Activated B cell treated with CpG ODN at 0.5 μM for 24 hours (primary cell): Measurements from ENCODE around the gene PRR5. TPM values are rescaled to one million over a fixed set of nuclear protein-coding genes. Genes with fewer than 3 reads are reported as not detected.

Experiments used
- ATAC-seq: fragments of 200-7000 bp; cut with Tn5 transposase; one replicate; pipeline ENCODE4 v1.10.0; 2021; ENCODE audit warnings: low read depth, mild to moderate bottlenecking, moderate library complexity
- CTCF ChIA-PET: fragments of 350-600 bp; sonication (Branson Sonifier 250); formaldehyde crosslinking; loops from one replicate; lab custom pipeline; 2021; ENCODE audit warnings: antibody characterized with exemption; lab: Charles Lee
- POLR2A ChIA-PET: fragments of 350-600 bp; sonication (Branson Sonifier 250); formaldehyde crosslinking; loops from one replicate; lab custom pipeline; 2021; ENCODE audit warnings: antibody characterized with exemption; lab: Charles Lee
- DNase-seq: peaks from one replicate; pipeline ENCODE4 v3.0.0; 2022
- H3K27ac Mint-ChIP-seq: one replicate; pipeline ENCODE4 v1.8.0; 2020; ENCODE audit warnings: mixed read lengths
- H3K27me3 Mint-ChIP-seq: one replicate; pipeline ENCODE4 v1.8.0; 2021; ENCODE audit warnings: mixed read lengths
- H3K36me3 Mint-ChIP-seq: one replicate; pipeline ENCODE4 v1.8.0; 2021; ENCODE audit warnings: low read depth, mixed read lengths
- H3K4me1 Mint-ChIP-seq: one replicate; pipeline ENCODE4 v1.8.0; 2021; ENCODE audit warnings: mixed read lengths
- H3K4me3 Mint-ChIP-seq: one replicate; pipeline ENCODE4 v1.8.0; 2020; ENCODE audit warnings: mild to moderate bottlenecking, mixed read lengths
- H3K9me3 Mint-ChIP-seq: one replicate; pipeline ENCODE4 v1.8.0; 2020; ENCODE audit warnings: mixed read lengths
- intact Hi-C: fragments of 100-400 bp; cut with micrococcal nuclease; formaldehyde crosslinking; loops from one replicate; pipeline ENCODE4 v1.15.1; 2024
- total RNA-seq: library from RNA; stranded (reverse); gene quantifications from 2 replicates; pipeline ENCODE4 v1.2.3, GENCODE V29; 2022
- TF ChIP-seq, protein P1 (sequence below): fragments of 200-600 bp; IDR thresholded peaks from one replicate; pipeline ENCODE4 v1.8.0; 2022; ENCODE audit warnings: antibody characterized with exemption, mild to moderate bottlenecking

PRR5 gene
- total RNA-seq, 1 donor from 2014 or later, result 18.0 TPM

DNA sequence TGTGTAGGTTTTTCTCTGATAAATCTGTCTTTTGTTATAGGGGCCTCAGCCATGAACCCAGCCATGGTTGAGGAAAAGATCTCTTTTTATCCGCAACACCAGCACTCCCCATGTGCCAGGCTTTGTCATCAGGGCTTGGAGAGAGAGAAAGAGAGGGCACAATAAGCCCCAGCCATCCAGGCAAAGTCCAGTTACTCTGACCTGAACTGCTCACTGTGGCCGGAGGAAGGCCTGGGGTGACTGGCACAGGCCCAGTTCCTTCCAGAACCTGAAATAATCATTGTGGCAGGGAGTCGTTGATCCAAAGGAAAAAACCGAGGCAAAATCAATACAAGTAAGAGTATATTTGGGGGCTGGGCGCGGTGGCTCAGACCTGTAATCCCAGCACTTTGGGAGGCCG lies 46.5 kb downstream of the PRR5 start:
- H3K27me3 Mint-ChIP-seq, result peaks cover 41% of the 10 kb centered on the region
- ChIA-PET POLR2A (no interaction called here), CTCF (no interaction called here)
- no peak for ATAC-seq
- peaks cover 4% of the 10 kb centered on the region for H3K4me1 Mint-ChIP-seq
- DNase-seq, result no peak
- H3K27ac Mint-ChIP-seq, result no peak overlapping the region
- intact Hi-C loops, result no loop called here
- H3K36me3 Mint-ChIP-seq, result no peaks in the 10 kb centered on the region
- TF ChIP-seq, protein P1, sequence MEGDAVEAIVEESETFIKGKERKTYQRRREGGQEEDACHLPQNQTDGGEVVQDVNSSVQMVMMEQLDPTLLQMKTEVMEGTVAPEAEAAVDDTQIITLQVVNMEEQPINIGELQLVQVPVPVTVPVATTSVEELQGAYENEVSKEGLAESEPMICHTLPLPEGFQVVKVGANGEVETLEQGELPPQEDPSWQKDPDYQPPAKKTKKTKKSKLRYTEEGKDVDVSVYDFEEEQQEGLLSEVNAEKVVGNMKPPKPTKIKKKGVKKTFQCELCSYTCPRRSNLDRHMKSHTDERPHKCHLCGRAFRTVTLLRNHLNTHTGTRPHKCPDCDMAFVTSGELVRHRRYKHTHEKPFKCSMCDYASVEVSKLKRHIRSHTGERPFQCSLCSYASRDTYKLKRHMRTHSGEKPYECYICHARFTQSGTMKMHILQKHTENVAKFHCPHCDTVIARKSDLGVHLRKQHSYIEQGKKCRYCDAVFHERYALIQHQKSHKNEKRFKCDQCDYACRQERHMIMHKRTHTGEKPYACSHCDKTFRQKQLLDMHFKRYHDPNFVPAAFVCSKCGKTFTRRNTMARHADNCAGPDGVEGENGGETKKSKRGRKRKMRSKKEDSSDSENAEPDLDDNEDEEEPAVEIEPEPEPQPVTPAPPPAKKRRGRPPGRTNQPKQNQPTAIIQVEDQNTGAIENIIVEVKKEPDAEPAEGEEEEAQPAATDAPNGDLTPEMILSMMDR, result no peak
- H3K9me3 Mint-ChIP-seq, result peaks cover 2% of the 10 kb centered on the region
- no peak overlapping the region for H3K4me3 Mint-ChIP-seq

GRCh38 chr22:44750481-44750880 lies 48.5 kb downstream of the PRR5 start:
- TF ChIP-seq, protein P1, result no peak
- H3K27ac Mint-ChIP-seq, result no peak overlapping the region
- intact Hi-C loops, result no loop called here
- peaks cover 2% of the 10 kb centered on the region for H3K9me3 Mint-ChIP-seq
- ATAC-seq, result no peak
- ChIA-PET CTCF (no interaction called here), POLR2A (no interaction called here)
- peaks cover 54% of the 10 kb centered on the region for H3K27me3 Mint-ChIP-seq
- no peak overlapping the region for H3K4me3 Mint-ChIP-seq
- H3K36me3 Mint-ChIP-seq, result no peaks in the 10 kb centered on the region
- DNase-seq, result no peak
- peaks cover 4% of the 10 kb centered on the region for H3K4me1 Mint-ChIP-seq

- DNase-seq (no peak), ATAC-seq (peak; percentile 50)
- no peaks in the 10 kb centered on the region for H3K36me3 Mint-ChIP-seq
- TF ChIP-seq, protein P1, result no peak
- CTCF ChIA-PET, result no interaction called here
- intact Hi-C loops, result no loop called here
- H3K4me3 Mint-ChIP-seq, result peak within 1 kb of the TSS; percentile 71
- H3K27me3 Mint-ChIP-seq, result peaks cover 48% of the 10 kb centered on the region
- H3K9me3 Mint-ChIP-seq, result peaks cover 2% of the 10 kb centered on the region
- H3K27ac Mint-ChIP-seq, result no peak within 1 kb of the TSS
- peaks cover 4% of the 10 kb centered on the region for H3K4me1 Mint-ChIP-seq
- POLR2A ChIA-PET, result interaction anchor here (0.8 kb wide), 1 partner anchor 9 kb away, joined by 4 read pairs; no protein-coding TSS in a partner anchor
Observed at GRCh38 chr22:44752285-44753188, 50.5 kb downstream of the PRR5 start, which contains the start of gene ARHGAP8. Gene ARHGAP8, plus strand, starts transcription at chr22:44752575. Its CDS starts 33,953 bp downstream, at chr22:44786528.

- ChIA-PET POLR2A (interaction anchor here (0.8 kb wide), 1 partner anchor 10 kb away, joined by 4 read pairs; no protein-coding TSS in a partner anchor), CTCF (no interaction called here)
- no peak for ATAC-seq
- Mint-ChIP-seq H3K4me3 (peak overlapping the region; percentile 71), H3K36me3 (no peaks in the 10 kb centered on the region), H3K4me1 (peaks cover 4% of the 10 kb centered on the region), H3K27me3 (peaks cover 51% of the 10 kb centered on the region), H3K27ac (no peak overlapping the region), H3K9me3 (peaks cover 2% of the 10 kb centered on the region)
- intact Hi-C loops, result no loop called here
- TF ChIP-seq, protein P1, result no peak
- DNase-seq, result no peak
Observed at GRCh38 chr22:44753189-44754042, 51.4 kb downstream of the PRR5 start.

DNA sequence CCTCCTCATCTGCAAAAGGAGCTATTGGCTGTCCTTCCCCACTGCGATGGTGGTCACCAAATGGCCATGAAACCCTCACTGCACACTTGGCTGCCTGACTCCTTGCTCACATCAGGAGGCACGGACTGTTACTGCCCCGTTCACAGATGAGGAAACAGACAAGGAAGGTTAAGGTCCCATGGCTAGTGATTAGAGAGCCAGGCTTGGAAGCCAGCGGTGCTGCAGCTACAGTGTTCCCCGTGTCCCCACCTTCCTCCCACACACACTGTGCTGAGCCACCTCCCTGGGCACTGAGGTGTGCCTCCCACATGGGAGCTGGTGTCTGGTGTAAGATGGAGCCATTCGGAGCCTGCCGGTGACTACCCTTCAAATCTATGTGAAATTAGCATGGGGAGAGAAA lies 53.0 kb downstream of the PRR5 start:
- peaks cover 56% of the 10 kb centered on the region for H3K27me3 Mint-ChIP-seq
- H3K27ac Mint-ChIP-seq, result no peak overlapping the region
- no peak overlapping the region for H3K4me3 Mint-ChIP-seq
- TF ChIP-seq, protein P1, result no peak
- ATAC-seq (no peak), DNase-seq (no peak)
- peaks cover 4% of the 10 kb centered on the region for H3K4me1 Mint-ChIP-seq
- H3K36me3 Mint-ChIP-seq, result no peaks in the 10 kb centered on the region
- ChIA-PET CTCF (no interaction called here), POLR2A (no interaction called here)
- peaks cover 2% of the 10 kb centered on the region for H3K9me3 Mint-ChIP-seq
- intact Hi-C loops, result no loop called here
